Subcutaneous adipose tissue (tissue), 4 donors: Measurements from ENCODE around the gene RAB27A. TPM values are rescaled to one million over a fixed set of nuclear protein-coding genes. Genes with fewer than 3 reads are reported as not detected.

ENCODE experiments used
- total RNA-seq, 4 donors: library from RNA; depleted of rRNA; stranded (reverse); fragments of >200 nt; gene quantifications; one replicate each; pipeline ENCODE4 v1.1.0, GENCODE V29; 2016
- TF ChIP-seq, protein P1 (sequence below): fragments of 450-650 bp; IDR thresholded peaks from one replicate; pipeline ENCODE4 v1.5.1; 2016; ENCODE audit warnings: low read depth, mild to moderate bottlenecking, control low read depth, antibody characterized with exemption, moderate library complexity

RAB27A gene
- total RNA-seq, 4 donors from 2014 or later, result 6.6 to 16.5 (median 10.5) TPM

DNA sequence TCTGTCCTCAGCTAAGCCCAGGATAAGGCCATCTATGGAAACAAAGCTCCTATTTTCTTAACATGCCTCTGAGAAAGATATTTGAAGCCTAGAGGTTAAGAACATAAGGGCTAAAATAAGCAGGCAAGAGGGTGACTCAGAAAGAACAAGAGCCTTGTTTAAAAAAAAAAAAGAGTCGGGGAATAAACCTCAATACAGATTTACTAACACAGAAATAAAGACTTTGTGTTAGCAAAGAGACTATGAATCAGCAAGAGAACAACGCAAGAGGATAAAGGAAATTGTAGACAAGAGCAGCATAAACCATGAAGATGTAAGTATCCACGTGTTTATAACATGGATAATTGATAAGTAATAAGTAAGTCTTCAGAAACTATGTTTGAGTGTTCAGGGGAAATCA is 36.0 kb downstream of the RAB27A start:
- TF ChIP-seq, protein P1, sequence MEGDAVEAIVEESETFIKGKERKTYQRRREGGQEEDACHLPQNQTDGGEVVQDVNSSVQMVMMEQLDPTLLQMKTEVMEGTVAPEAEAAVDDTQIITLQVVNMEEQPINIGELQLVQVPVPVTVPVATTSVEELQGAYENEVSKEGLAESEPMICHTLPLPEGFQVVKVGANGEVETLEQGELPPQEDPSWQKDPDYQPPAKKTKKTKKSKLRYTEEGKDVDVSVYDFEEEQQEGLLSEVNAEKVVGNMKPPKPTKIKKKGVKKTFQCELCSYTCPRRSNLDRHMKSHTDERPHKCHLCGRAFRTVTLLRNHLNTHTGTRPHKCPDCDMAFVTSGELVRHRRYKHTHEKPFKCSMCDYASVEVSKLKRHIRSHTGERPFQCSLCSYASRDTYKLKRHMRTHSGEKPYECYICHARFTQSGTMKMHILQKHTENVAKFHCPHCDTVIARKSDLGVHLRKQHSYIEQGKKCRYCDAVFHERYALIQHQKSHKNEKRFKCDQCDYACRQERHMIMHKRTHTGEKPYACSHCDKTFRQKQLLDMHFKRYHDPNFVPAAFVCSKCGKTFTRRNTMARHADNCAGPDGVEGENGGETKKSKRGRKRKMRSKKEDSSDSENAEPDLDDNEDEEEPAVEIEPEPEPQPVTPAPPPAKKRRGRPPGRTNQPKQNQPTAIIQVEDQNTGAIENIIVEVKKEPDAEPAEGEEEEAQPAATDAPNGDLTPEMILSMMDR, result no peak

GRCh38 chr15:55250941-55251340 is 38.7 kb downstream of the RAB27A start:
- TF ChIP-seq, protein P1, result no peak

- TF ChIP-seq, protein P1, result no peak
Measured at GRCh38 chr15:55250392-55250791, 39.2 kb downstream of the RAB27A start.

- TF ChIP-seq, protein P1, result no peak
Measured at GRCh38 chr15:55248895-55249294, 40.7 kb downstream of the RAB27A start.

- TF ChIP-seq, protein P1, result no peak
Measured at GRCh38 chr15:55247766-55248427, 41.7 kb downstream of the RAB27A start.

DNA sequence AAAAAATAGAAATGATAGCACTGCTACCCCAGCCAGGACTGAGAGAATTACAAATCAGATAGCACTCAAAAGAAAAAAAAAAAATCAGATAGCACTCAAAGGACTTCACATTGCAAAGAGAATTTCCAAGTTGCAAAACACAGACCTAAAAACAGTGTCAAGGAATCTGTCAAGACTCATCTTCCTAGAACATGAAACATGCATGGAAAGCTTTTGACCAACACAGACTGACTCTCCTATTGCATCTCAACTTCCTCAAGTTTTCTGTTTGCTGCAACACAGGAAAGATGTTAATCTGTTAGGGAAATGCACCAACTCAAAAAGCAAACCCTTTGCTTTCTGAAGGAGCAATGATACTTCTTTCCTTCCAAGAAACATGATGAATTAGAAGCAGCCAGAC is 42.3 kb downstream of the RAB27A start:
- TF ChIP-seq, protein P1, result no peak

GRCh38 chr15:55246567-55246966 is 43.0 kb downstream of the RAB27A start:
- TF ChIP-seq, protein P1, result no peak
